GM21381 (cell line): ENCODE results near the gene ARHGAP8.

Experiments used
- ATAC-seq: cut with Tn5 transposase; IDR thresholded peaks from one replicate; pipeline ENCODE4 v1.9.1; 2021; ENCODE audit warnings: mild to moderate bottlenecking, moderate library complexity; ENCODE audit not compliant: unreplicated experiment

Gene ARHGAP8

DNA sequence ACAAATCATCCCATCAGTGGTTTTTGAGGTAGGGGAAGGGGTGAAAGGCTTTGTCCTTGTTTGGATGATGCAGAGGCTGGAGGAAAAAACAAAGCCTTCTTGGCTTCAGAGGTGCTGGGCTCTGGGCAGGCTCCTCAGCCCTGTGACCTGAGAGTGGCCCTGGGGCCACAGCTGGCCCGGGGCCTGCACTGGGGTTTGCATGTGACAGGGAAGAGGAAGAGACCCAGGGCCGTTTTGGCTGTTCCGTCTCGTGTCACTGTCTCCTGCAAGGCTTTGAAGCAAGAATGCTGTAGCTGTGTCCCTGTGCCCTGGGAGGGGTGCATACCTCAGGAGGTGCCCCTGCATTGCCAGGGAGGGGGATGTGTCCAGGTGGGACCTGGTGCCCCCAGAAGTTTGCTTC, 12.6 kb downstream of the ARHGAP8 start:
- no peak for ATAC-seq

GRCh38 chr22:44765571-44766285, 13.4 kb downstream of the ARHGAP8 start:
- ATAC-seq = no peak

DNA sequence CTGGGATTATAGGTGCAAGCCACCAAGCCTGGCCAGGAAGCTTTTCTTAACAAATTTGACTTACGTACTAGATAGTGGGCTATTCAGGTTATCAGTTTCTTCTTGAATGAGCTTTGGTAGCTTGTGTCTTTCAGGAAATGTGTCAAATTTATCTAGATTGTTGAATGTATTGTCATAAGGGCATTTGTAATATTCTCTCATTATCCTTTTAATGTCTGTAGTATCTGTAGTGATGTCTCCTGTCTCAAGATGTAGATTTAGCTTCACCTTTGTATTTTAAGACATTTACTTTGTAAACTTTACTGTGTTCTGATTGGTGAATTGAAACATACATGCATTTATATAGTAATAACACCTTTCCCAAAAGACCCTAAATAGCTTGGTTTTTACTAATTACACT, 20.7 kb downstream of the ARHGAP8 start:
- ATAC-seq = no peak

DNA sequence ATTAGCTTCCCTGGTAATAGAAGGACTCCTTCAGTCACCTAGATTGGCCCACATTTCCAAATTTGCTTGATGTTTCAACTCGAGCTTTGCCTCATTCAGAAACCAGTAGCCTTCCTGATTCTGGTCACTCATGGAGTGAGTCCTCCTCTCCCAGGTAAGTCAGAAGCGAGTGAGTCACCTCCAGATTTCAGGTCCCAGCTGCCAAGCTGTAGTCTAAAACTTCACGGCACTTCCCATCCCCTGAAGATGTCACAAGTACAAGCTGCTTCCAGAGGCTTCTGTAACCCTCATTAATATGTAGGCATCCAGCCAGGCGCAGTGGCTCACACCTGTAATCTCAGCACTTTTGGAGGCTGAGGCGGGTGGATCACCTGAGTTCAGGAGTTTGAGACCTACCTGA, 23.5 kb downstream of the ARHGAP8 start:
- no peak for ATAC-seq

- ATAC-seq = no peak
Observed at GRCh38 chr22:44776605-44777363, 24.4 kb downstream of the ARHGAP8 start.

DNA sequence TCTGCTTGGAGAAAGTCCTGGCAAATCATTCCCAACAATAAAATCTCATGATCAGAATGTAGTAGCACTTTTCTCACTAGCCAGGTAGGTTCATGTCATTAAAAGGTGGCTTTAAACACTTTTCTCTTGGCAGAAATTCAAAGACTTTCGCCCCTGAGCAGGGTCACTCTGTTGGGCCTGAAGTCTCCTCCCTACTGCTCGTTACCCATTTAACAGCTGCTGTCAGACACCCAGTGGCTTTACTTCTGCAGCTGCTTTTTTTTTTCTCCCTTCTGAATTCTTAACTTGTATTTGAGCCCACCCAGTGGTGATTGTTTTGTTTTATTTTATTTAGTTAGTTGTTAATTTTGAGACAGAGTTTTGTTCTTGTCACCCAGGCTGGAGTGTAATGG, 25.0 kb downstream of the ARHGAP8 start:
- no peak for ATAC-seq

DNA sequence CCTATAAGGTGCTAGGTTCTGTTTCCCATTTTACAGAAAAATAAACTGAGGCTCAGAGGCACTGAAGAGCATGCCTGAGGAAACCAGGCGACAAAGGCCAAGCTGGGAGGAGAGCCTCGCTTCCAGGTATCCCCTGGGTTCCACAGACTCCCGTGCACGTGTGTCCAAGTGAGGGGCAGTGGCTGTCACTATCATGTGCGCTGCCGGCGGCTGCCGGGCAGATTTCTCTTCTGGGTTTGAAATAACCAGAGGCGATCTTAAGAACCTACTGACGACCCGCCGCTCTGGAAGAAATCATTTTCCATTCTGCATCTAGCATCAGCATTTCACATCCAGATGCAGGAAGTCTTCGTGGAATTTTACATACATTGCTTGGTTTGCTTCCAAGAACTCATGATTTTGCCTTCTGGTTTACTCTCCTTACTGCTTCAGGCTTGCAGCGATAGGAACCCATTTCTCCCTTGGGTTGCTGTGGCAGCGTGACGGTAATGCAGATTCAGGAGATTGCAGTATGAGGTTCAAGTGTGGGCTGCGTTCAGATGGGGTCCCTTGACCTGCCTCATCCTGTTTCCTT, 28.6 kb downstream of the ARHGAP8 start:
- no peak for ATAC-seq

- no peak for ATAC-seq
Observed at GRCh38 chr22:44782363-44782963, 30.1 kb downstream of the ARHGAP8 start.

GRCh38 chr22:44783091-44783490, 30.7 kb downstream of the ARHGAP8 start:
- no peak for ATAC-seq

GRCh38 chr22:44783581-44783980, 31.2 kb downstream of the ARHGAP8 start:
- ATAC-seq = no peak

GRCh38 chr22:44786136-44786535, 33.8 kb downstream of the ARHGAP8 start:
- ATAC-seq = no peak

DNA sequence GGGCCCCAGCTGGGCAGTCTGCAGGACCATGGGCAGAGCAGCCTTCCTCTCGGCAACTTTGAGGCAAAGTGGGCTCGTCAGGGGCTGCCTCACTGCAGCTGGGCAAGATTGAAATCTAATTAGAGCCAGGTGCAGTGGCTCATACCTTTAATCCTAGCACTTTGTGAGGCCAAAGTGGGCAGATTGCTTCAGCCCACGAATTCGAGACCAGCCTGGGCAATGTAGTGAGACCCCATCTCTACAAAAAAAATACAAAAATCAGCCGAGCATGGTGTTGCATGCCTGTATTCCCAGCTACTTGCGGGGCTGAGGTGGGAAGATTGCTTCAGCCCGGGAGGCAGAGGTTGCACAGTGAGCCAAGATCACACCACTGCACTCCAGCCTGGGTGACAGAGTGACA, 34.2 kb downstream of the ARHGAP8 start:
- no peak for ATAC-seq

GRCh38 chr22:44787832-44788231, 35.5 kb downstream of the ARHGAP8 start:
- ATAC-seq = no peak

GRCh38 chr22:44793106-44793505, 40.7 kb downstream of the ARHGAP8 start:
- ATAC-seq = no peak

DNA sequence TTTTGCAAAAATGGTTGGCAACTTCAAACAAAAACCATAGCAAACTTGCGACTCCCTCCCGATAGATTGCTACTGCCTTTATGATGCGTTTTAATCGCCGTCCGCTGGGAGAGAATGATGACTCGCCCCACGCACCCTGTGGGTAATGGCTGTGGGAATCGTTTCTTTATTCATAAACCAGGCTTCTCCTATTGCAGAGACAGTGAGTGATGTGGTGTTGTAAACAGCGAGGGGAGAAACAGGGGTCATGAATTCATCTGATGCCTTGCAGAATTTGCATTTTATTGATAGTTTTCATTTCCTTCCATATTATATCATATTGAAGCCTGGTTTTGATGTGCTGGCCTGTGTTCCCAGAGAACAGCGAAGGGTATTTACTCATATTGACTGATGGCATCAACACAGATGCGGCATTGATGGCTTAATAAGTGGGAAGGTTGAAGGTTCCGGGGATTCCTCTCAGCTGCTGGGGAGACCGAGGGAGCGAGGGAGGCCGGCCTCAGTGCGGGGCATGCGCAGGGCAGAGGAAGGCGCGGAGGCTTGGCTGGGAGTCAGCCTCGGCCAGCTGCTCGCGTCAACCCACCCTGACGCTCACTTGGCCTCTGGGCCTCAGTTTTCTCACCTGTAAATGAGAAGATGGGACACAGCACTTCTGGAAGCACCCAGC, 41.3 kb downstream of the ARHGAP8 start:
- ATAC-seq = no peak

DNA sequence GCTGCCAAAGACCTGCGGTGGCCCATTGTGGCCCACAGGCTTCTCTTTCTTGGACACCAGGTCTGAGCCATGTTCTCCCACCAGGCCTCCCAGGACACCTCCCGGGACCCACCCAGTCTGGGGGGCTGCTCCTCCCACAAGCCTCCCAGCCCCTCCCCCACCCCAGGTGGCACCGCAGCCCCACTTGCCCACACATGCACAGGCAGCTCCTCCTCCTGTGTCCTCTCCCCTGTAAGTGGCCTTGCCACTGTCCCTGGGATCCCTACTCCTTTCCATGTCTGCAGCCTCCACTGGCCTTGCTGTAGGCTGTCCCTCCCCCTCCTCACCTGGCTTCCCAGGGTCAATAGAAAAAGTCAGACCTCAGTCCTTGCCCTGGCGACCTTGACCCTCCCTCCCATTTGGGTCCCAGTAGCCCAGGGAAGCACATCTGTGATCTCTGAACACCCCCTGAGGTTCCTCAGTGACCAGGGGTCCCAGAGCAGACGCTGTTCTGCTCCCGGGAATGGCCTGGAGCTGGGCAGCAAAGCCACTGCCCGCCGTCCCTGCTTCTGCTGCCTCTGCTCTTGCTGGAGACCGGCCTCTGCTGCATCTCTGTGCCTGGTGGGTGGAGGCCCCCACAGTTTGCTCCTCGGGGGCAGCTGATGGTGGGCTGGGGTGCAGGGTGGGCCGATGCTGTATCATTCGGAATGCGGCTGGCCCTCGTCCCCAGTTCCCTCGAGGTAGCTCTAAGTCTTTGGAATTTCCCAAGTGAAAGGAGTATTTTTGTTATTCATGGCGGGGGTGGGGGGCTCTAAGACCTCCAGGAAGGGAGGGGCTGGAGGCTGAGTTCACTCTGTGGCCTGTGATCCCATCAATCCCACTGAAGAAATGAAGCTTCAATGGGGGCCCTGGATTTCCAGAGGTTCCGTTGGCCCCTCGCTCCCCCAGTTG, 43.6 kb downstream of the ARHGAP8 start:
- ATAC-seq = no peak

GRCh38 chr22:44797181-44797725, 44.9 kb downstream of the ARHGAP8 start:
- ATAC-seq = no peak

GRCh38 chr22:44799077-44799945, 46.9 kb downstream of the ARHGAP8 start:
- no peak for ATAC-seq
